ENCODE results near the gene NBPF12.
"Not testable (repeated sequence)": the region's sequence is repeated elsewhere in the genome, so short reads cannot be mapped to it uniquely, and the experiment has no call there.

DNA sequence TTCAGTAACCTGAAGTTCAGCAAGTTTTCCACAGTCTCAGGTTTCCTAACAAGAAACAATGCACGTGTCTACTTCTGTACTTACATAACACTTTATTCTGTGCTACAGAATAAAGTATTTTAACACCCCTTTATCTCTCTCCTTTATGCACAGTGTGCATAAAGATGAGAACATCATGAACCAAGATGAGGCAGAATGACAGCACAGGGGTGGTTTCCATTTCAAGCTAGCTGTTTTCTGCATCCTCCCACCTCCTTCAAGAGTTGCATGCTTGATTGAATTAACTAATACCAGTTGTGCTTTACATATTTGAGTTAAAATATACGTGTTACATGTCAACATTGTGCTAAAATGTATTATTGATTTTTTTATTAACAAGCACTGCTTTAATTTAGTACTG, 14.0 kb upstream of the NBPF12 start:
- not testable (repeated sequence) for TF ChIP-seq POLR2A (IDR thresholded peaks at IDR 0.05; ENCODE audit: low read depth, low read length); TAF1 (IDR thresholded peaks at IDR 0.05; ENCODE audit: borderline replicate concordance, low read depth, low read length); POLR2AphosphoS5 (IDR thresholded peaks at IDR 0.05; ENCODE audit: low read depth, low read length)

Measured in GM12892 (cell line).